AG10803 (cell line): ENCODE measurements around the gene SPIB.

Source experiments
- DNase-seq: peaks from one replicate; pipeline ENCODE4 v3.0.0; 2010; ENCODE audit warnings: low read depth
- H3K4me3 ChIP-seq: 2 replicates; pipeline ENCODE4 v1.5.1; 2011; ENCODE audit warnings: mild to moderate bottlenecking, low read length, control low read depth
- CTCF ChIP-seq: conservative IDR thresholded peaks from 2 replicates; pipeline ENCODE4 v1.5.1; 2011; ENCODE audit warnings: mild to moderate bottlenecking, low read length, control low read depth, inconsistent platforms

SPIB gene

GRCh38 chr19:50414864-50415660 lies 3.7 kb upstream of the SPIB start:
- TF ChIP-seq CTCF = peak; percentile 70
- peak; percentile 48 for DNase-seq
- H3K4me3 ChIP-seq = no peak overlapping the region

GRCh38 chr19:50415661-50416033 lies 3.1 kb upstream of the SPIB start:
- DNase-seq = no peak
- TF ChIP-seq CTCF = no peak
- H3K4me3 ChIP-seq = no peak overlapping the region

- no peak for DNase-seq
- TF ChIP-seq CTCF = no peak
- H3K4me3 ChIP-seq = no peak overlapping the region
Measured at GRCh38 chr19:50416034-50416977, 2.4 kb upstream of the SPIB start.

GRCh38 chr19:50417111-50418081 lies 1.3 kb upstream of the SPIB start:
- DNase-seq = no peak
- no peak overlapping the region for H3K4me3 ChIP-seq
- TF ChIP-seq CTCF = no peak

- TF ChIP-seq CTCF = no peak
- no peak overlapping the region for H3K4me3 ChIP-seq
- no peak for DNase-seq
Measured at GRCh38 chr19:50419022-50419579, 363 bp downstream of the SPIB start.

GRCh38 chr19:50419580-50420035 lies 870 bp downstream of the SPIB start:
- no peak for DNase-seq
- H3K4me3 ChIP-seq = no peak overlapping the region

More at GRCh38 chr19:50419580-50420035, 870 bp downstream of the SPIB start:
- no peak for TF ChIP-seq CTCF
